HG03457 (cell line): ENCODE data around the gene SLAIN2.

ENCODE experiments used
- ATAC-seq: cut with Tn5 transposase; IDR thresholded peaks from one replicate; pipeline ENCODE4 v1.9.1; 2021; ENCODE audit warnings: moderate number of reproducible peaks; ENCODE audit not compliant: unreplicated experiment

The SLAIN2 gene

DNA sequence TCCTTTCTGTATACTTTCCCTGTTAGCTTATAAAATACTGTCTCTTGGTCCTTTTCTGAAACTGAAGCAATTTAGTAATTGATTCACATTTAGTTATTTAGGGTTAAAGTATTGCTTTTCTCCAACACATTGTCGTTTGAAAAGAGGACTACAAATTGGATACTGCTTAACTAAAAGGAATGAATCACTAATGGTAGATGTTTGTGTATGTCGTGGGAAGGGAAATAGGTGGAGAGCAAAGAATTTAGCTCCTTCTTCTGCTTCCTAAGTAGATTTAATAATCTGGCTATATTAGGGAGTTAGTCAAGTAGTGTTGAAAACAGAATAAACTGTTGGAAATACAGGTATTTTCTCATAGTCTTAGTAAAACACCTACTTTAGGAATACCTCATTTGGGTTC is 27.9 kb downstream of the SLAIN2 start:
- ATAC-seq = no peak

DNA sequence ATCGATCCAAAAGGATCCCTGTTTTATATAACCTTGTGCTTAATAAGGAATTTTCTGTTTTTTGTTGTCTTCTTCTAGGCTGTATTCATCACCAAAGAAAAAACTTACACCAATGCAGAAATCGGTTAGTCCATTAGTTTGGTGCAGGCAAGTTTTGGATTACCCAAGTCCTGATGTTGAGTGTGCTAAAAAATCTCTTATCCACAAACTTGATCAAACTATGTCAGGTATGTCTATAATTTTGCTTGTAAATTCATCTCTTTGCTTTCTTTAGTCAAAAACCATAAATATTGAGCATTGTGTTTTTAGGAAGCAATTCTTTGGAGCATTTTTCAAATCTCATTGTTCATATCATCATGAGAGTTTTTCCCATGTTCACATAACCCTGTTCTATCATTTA is 28.4 kb downstream of the SLAIN2 start:
- ATAC-seq = no peak

DNA sequence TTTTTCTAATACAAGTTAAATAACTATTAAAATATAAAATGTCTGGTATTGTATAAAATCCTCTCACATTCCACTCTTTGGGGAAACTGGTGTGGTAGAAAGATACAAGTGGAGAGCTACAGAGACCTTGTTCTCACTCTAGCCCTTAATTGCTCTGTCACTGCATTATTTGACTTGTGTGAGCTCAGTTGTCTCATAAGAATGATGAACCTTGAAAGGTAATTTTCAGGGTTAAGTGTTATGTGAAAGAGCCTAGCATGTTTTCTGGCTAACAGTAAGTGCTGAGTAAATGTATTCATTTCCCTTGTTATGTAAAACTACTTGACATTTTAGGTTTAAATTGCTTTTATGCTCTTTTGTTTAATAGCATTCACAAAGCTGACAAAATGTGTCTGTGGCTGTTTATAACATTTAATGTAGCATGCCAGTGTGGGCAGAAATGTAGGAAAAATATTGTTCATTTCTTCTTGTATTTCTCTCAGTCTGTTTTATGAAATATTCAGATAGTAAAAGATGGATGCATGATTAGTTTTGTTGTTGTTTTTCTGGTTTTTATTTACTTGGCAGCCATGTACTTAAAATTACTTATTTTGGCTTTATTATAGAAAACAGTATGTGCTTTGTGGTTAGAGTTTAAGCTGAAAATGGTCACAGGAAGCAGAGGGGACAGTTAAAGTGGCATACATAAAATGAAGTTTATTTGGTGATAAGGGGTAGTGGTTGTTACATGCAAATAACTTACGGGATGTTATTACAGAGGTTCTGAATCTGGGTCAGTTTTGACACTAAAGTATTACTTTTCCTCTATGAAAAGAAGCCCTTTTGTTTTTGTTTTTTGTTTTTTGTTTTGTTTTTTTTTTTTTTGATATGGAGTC is 29.2 kb downstream of the SLAIN2 start:
- no peak for ATAC-seq

DNA sequence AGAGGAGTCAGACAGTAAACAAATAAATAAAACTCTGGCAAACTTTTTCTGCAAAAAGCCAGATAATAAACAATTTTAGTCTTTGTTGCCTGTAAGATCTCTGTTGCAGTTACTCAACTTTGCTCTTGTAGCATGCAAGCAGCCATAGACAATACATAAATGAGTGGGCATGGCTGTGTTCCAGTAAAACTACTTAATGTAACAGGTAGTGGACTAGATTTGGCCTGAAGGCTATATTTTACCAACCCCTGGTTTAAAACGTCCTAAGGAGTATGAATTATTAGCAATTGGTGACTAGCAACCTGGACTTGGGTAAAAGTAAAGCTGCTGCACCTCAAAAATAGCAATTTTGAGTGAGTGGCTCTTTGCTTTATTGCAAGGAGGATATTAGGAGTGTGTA is 30.9 kb downstream of the SLAIN2 start:
- no peak for ATAC-seq

DNA sequence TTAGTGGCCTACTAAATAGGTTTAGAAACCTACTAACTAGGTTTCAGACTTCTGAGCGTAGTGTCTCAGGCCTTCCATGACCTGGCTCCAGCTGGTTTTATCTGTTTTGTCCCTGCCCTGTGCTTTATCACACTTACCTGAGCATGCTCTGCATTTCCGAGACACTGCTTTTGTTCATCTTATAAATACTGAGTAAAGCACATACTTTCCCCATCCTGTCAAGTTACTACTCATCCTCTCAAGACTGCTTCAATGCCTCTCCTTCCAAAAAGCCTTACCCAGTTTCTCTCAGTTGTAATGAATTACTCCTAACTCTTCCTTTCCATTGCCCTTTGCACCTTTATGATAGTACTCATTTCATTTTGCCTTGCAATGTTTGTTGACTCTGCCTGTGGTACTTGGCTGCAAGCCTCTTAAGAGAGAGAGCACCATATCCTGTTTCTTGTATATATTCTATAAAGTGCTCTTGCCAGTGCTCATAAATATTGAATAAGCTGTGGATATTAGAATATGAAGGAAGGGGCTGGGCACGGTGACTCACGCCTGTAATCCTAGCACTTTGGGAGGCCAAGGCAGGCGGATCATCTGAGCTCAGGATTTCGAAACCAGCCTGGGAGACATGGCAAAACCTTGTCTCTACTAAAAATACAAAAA is 34.4 kb downstream of the SLAIN2 start:
- ATAC-seq = no peak

DNA sequence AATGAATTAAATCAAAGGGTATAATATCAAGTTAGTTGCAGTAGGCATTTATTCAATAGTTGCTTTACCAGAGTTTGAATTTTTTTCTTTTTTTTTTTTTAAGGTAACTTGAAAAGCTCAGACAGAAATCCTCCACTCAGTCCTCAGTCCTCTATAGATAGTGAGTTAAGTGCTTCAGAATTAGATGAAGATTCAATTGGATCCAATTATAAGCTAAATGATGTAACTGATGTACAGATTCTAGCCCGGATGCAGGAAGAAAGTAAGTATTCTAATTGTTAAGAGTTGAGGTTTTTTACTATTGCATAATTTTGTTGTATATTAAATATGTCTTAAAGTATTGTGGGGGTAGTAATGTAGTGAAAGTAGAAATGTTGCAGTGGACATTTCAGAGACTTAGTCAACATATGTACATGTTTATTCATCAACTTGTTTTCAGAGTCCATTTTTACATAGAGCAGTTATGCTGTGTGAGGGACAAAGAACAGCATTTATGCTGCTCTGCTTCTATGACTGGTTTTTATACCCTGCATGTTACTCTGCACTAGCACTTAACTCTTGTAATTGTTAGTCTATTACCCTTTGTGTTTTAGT is 38.4 kb downstream of the SLAIN2 start:
- ATAC-seq = no peak

DNA sequence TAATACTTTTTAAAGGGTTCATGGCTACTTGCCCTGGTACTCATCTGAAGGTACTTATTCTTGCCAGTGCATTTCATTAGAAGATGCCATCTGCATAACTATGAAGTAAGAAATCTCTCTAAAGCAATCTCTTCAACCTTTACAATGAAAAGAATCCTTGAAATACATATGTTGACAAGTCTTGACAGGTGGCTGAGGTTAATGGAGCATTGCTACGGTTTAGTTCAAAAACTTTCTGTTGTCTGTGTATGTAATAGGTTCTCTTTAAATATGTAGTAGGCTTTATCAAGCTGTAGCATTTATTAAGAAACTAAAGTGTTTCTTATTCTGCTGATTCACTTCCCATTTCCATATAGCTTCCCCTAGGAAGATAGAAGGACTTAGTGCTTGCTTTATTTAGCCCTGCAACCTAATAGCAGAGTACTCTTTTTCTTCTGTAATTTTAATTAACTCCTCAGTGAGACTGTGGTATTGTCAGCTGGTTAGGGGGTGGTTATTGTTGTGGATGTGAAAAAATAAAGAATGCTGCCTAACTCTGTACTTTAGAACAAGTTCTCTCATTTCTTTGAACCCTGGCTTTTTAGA is 39.3 kb downstream of the SLAIN2 start:
- no peak for ATAC-seq

DNA sequence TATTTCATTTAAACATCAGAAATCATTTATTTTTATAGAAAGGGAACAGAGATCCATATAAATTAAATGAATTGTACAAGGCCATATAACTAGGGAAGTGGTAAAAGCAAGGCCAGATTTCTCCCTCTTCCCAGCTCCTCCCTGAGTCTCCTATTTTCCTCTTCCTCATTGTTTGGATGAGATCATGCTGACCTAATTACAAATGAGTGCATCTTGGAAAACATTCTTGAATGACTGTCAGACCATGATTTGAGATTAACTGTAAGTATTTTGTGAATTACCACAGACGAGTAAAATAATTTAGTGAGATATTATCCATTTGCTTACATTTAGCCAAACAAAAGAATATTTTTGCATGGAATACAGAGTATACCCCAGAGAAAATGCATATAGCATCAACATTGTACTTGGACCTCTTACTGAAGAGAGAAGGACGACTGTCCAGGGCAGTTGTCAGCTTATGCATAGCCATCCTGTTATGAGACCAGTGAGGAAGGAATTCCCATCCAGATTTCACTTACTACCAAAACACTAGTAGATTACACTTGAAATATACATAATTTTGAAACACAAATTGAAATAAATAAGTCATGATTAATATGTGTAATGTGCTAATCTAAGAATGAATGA is 47.3 kb downstream of the SLAIN2 start:
- ATAC-seq = no peak

DNA sequence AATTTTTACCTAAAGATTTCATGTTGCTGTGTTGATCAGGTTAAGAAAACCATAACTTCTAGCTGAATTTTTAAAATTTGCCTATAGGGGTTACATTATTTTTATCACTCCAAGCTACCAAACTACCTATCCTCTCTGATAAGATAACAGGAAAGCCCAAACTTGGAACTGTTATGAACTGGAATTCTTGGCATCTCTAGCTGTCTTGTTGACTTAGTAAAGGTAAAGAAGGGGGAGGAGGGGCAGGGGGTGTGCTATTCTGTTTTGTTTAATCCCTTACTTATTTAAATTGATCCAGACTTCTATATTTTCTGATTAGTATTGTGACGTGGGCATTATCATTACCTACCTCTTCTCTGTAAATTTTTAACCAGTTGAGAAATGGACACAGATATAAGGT is 54.7 kb downstream of the SLAIN2 start:
- ATAC-seq = no peak

DNA sequence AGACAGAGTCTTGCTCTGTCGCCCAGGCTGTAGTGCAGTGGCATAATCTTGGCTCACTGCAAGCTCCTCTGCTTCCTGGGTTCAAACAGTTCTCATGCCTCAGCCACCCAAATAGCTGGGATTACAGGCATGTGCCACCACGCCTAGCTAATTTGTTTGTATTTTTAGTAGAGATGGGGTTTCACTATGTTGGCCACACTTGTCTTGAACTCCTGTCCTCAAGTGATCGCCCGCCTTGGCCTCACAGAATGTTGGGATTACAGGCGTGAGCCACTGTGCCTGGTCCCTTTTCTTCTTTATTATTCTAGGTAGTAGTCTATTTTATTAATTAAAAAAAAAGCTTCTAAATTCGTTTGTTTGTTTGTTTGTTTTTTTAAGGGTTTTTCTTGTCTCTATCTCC is 59.1 kb downstream of the SLAIN2 start:
- no peak for ATAC-seq

DNA sequence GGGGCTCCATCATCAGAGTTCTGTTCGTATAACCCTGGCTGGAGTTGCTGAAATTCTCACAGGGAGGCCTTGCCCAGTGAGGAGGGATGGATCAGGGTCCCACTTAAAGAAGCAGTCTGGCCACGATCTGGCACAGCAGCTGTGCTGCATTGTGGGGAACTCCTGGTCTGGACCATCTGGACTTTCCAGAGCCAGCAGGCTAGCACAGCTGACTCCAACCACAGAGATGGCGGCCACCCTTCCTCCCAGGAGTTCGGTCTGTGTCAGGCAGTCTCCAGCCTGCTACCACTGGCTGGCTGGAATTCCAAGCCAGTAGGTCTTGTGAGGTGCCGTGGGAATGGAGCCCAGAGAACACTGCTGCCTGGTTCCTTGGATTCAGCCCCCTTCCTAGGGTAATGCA is 62.0 kb downstream of the SLAIN2 start:
- ATAC-seq = no peak

DNA sequence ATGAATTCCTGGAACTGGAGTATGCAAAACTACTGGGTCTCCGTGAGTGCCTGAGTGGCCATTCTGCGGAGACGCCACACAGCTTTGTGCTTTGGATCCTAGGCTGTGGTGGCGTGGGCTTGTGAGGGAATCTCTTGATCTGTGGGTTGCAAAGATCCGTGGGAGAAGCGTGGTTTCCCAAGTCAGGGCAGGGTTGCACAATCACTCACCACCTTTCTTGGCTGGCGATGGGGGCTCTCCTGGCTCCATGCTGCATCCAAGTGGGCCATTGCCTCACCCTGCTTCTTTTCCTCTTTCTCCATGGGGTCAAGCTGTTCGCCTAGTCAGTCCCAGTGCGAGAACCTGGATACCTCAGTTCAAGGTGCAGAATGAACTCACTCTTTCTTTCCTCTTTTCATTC is 62.5 kb downstream of the SLAIN2 start:
- ATAC-seq = no peak

DNA sequence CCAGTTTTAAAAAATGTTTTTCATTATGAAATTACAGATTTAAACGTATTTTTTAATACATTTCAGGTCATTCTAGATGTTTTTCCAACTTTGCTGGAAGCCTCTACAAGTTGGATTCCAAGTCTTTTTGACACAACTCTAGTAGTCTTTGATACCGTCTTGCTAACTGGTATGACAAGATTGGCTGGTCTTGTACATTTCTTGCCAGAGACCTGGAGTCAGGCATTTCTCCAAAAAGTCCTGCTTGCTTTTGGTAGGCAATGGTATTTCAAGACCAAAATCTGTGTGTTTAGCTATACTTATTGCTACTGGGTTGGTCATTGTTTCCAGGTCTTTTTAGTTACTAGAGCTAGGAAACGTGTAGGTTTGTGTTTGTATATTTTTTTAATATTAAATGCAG is 64.6 kb downstream of the SLAIN2 start:
- no peak for ATAC-seq

DNA sequence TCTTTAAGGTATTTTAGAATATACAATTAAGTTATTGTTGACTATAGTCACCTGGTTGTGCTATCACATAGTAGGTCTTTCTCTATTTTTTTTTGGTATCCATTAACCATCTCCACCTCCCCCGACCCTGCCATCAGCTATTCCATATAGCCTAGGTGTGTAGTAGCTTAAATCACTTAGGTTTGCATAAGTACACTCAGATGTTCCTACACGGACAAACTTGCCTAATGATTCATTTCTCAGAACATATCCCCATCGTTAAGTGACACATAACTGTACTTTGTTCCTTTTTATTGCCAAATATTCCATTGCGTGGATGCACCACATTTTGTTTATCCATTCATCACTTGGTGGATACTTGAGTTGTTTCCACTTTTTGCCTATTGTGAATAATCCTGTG is 67.9 kb downstream of the SLAIN2 start:
- no peak for ATAC-seq

DNA sequence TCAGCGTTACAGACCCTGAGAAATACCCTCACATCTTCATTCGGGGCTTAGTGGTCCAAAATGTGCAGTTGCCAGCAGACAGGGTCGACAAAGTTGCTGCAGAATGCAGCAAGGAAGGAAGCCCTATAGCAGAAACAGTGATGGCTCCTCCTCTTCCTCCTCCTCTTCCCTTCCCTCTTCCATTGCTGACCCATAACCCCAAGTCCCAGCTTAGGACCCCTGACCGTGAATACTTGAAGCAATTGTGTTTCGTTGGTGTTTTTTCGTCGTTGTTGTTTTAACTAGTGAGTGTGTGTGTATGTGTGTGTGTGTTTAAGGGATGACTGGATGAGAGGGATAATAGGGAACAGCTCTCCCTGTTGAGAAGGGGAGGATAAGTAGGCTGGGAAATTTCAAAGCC is 69.5 kb downstream of the SLAIN2 start:
- ATAC-seq = no peak

DNA sequence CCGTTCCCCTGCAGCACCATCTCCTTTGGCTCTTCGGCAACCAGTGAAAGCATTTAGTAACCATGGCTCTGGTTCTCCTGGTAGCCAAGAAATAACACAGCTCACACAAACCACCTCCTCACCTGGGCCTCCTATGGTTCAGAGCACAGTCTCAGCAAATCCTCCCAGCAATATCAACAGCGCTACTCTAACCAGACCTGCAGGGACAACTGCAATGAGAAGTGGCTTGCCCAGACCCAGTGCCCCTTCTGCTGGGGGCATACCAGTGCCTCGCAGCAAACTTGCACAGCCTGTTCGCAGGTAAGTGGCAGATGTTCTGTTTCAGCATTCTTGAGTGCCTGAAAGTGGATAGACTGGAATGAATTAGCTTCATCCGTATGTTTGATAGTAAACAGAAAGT is 78.8 kb downstream of the SLAIN2 start:
- no peak for ATAC-seq

DNA sequence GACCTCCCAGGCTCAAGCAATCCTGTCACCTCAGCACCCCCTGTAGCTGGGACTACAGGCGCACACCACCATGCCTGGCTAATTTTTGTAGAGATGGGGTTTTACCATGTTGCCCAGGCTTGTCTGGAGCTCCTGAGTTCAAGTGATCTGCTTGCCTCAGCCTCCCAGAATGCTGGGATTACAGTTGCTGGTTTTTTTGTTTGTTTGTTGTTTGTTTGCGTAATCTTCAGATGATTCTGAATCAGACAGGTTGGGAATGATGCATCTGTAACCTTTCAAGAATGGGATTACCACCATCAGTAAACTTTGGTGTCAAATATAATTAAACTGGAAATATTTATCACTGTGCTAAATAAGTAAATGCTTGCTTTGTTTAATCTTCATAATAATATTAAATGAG is 79.8 kb downstream of the SLAIN2 start:
- ATAC-seq = no peak

DNA sequence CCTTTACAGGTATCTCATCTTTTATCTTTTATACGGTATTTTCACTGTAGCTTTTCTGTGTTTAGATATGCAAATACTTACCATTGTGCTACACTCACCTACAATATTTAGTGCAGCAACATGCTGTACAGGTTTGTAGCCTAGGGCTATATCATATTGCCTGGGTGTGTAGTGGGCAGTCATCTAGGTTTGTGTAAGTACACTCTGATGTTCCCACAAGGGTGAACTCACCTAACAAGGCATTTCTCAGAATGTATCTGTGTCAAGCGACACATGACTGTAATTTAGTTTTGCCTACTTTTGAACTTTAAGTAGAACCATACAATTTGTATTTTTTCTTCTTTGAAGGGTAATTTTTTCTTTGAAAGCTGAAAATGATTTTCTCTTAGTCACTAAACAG is 87.6 kb downstream of the SLAIN2 start:
- no peak for ATAC-seq

DNA sequence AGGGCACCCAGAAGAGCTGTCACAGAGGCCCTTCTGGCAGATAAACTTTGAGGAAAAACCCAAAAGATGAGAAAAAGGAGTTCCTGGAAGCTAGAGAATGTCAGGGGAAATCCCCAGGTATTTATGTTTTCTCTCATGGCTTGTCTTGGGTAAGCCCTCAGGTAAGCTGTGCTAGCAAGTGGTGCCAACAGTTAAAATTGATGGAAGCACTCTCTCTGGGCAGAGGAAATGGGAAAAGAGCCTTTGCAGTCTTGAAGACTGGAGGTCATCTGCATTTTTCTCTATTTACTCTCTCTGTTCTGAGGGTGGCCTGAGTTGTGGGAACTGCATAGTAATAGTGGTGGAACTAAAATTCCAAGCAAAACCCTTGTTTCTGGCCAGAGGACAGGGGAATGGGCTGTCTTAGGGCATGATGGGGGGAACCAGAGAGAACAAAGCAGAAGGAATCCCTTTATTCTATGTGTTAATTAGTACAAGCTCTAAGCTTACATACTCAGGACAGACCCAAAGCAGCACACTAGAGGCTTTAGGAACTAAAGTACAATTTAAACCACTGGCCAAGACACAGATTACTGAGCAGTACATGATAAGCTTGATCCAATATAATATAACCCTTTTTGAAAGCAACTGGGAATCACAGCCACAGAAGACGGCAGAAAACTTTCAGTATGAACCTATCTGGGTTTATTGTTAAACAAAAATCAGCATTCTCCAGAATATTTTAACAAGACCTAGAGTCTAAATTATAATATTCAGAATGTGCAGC is 88.6 kb downstream of the SLAIN2 start:
- ATAC-seq = no peak

DNA sequence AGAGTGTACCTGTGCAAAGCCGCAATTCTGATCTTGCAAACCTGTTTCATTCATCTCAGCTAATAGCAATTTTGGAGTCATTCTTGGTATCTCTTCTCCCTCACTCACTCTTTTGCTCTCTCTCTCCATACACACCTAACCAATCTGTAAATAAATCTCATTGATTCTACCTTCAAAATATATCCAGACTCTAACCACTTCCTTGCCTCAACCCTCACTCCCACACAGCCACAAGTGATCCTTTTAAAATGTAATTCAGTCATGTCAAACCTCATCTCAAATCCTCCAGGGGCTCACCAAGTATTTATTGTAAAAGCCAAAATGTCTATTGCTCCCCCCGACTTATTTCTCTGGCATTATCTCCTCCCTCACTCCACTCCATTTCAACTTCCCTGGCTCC is 90.1 kb downstream of the SLAIN2 start:
- no peak for ATAC-seq

DNA sequence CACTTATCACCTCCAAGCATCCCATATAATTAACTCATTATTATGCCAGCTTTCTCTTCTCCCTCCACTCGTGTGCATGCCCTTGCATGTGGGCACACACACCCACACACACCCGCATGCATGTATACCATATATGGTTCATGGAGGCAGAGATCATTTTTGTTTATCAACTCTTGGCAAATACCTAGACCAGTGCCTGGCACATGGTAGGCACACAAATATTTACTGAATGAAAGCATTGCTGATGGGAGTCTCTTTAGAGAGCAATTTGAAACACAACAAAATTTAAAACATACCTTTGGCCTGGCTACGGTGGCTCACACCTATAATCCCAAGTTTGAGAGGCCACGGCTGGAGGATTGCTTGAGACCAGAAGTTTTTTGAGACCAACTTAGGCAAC is 90.7 kb downstream of the SLAIN2 start:
- no peak for ATAC-seq
